Measurements from ENCODE around the gene HSPA1B.
"Not testable (repeated sequence)": the region's sequence is repeated elsewhere in the genome, so short reads cannot be mapped to it uniquely, and the experiment has no call there.

HSPA1B gene

GRCh38 chr6:31829633-31830283, 2.2 kb downstream of the HSPA1B start:
- DNase-seq, result peak; percentile 60

DNA sequence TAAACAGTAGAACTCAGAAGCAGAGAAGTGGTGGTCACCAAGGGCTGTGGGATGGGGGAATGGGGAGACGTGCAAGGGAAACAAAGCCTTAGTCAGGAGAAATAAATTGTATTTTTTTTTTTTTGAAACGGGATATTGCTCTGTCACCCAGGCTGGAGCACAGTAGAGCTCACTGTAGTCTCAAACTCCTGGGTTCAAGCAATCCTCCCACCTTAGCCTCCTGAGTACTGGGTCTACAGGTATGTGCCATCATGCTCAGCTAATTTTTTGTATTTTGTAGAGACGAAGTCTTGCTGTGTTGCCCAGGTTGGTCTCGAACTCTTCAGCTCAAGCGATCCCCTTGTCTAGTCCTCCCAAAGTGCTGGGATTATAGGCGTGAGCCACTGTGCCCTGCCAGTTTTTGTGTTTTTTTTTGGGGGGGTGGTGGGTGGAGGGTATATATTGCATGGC, 3.4 kb downstream of the HSPA1B start:
- DNase-seq, result no peak

DNA sequence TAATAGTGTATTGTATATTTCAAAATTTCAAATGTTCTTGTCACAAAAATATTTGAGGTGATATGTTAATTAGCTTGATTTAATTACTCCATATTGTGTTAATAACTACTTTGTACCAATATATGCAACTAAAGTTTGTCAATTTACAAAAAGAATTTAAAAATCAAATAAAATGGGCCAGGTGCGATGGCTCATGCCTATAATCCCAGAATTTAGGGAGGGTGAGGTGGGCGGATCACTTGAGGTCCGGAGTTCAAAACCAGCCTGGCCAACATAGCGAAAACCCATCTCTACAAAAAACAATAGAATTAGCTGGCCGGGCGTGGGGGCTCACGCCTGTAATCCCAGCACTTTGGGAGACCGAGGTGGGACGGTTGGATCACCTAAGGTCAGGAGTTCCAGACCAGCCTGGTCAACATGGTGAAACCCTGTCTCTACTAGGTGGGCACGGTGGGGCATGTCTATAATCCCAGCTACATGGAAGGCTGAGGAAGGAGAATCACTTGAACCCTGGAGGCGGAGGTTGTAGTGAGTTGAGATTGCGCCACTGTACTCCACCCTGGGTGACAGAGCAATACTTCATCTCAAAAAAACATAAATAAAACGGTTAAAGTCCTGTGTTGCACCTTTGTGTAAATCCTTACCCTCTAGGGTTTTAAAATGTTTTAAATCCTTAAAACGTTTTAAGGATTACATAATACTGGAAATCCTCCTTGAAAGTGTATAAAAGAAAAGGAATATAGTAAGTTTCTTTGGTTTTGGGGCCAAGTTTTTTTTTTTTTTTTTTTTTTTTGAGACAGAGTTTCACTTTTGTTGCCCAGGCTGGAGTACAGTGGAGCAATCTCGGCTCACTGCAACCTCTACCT, 4.0 kb downstream of the HSPA1B start:
- DNase-seq, result peak; percentile 80

GRCh38 chr6:31834367-31835250, 7.1 kb downstream of the HSPA1B start:
- DNase-seq, result peak; percentile 86

GRCh38 chr6:31836047-31836473, 8.5 kb downstream of the HSPA1B start:
- no peak for DNase-seq

DNA sequence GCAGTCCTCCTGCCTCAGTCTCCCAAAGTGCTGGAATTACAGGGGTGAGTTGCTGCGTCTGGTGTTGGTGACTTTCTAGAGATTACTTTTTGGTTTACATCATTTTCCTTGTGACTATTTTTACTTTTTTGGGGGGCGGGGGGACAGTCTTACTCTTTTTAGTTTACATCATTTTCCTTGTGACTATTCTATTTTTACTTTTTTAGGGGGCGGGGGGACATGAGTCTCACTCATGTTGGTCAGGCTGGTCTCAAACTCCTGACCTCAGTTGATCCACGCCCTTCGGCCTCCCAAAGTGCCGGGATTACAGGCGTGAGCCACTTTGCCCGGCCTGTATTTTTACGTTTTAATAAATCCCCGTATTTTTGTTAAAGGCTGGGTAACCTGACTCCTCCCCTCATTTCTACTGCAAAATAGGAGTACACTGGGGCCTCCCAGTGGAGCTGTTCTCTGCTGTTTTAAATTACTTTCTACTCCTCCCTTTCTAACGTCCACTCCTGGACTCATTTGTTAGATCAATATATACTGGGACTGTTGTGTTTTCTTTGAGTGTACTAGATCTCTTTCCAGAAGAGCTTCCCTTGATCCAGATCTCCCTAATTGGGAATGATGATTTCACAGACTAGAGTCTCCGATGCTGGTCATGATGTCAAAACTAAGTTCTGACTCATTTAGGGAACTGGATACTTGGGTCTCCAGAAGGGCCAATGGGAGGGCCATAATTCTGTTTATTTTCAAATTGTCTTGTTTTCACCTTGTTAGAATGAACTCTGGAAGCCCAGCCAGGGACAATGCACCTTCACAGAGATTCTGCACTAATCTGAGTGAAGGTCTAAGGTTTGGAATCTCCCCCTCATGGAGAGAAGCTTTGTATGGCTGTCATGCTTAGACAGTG, 9.2 kb downstream of the HSPA1B start:
- DNase-seq, result peak; percentile 75

GRCh38 chr6:31837369-31838113, 10.0 kb downstream of the HSPA1B start:
- no peak for DNase-seq

GRCh38 chr6:31838114-31838553, 10.6 kb downstream of the HSPA1B start:
- DNase-seq, result not testable (repeated sequence)

GRCh38 chr6:31838968-31839367, 11.4 kb downstream of the HSPA1B start:
- DNase-seq, result no peak

GRCh38 chr6:31839779-31840126, 12.2 kb downstream of the HSPA1B start:
- not testable (repeated sequence) for DNase-seq

DNA sequence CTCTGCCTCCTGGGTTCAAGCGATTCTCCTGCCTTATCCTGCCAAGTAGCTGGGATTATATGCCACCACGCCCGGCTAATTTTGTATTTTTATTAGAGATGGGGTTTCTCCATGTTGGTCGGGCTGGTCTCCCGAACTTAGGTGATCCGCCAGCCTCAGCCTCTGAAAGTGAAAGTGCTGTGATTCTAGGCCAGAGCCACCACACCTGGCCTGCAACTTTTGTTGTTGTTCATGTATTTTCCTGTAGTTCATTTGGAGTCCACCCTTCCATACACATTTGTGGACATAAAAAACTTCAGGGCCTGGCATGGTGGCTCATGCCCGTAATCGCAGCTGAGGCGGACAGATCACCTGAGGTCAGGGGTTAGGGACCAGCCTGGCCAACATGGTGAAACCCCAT, 14.5 kb downstream of the HSPA1B start:
- no peak for DNase-seq

DNA sequence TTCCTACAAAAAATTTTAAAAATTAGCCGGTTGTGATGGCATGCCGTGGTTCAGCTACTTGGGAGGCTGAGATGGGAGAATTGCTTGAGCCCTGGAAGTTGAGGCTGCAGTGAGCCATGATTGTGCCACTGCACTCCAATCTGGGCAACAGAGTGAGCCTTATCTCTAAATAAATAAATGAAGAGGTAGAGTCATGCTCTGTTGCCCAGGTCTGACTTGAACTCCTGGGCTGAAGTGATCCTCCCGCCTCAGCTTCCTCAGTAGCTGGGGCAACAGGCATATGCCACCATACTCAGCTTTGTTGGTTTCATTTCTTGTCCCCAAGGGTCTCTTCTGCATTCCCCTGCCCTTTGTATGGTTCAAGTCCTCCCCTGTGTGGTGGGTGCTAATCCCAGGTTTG, 17.0 kb downstream of the HSPA1B start:
- no peak for DNase-seq

GRCh38 chr6:31847276-31847978, 19.9 kb downstream of the HSPA1B start:
- DNase-seq, result no peak

GRCh38 chr6:31850765-31851484, 23.4 kb downstream of the HSPA1B start:
- no peak for DNase-seq

DNA sequence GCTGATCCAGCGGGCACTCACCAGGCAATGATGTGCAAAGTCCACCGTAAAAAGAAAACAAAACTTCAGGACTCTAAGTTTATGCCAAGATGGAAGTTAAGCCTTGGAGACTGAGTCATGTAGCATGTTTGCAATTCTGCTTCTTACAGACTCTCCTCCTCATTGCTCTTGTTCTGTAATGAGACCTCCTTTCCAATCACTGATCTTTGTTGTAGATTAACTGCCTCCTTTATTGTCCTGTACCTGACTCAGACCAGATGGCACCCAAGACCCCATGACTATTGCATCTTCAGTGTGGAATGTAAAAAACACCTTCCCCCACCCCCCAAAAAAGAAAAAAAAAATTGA, 23.9 kb downstream of the HSPA1B start:
- DNase-seq, result no peak

- DNase-seq, result not testable (repeated sequence)
Observed at GRCh38 chr6:31851980-31852718, 24.6 kb downstream of the HSPA1B start.

GRCh38 chr6:31857774-31858173, 30.2 kb downstream of the HSPA1B start:
- DNase-seq, result not testable (repeated sequence)

- DNase-seq, result no peak
Observed at GRCh38 chr6:31858707-31859106, 31.2 kb downstream of the HSPA1B start.

- no peak for DNase-seq
Observed at GRCh38 chr6:31859923-31860322, 32.4 kb downstream of the HSPA1B start.

Data from inflammatory macrophage treated with lipopolysaccharide for 4 hours (primary cell).